H1 (cell line): ENCODE data around the gene ARHGAP15. TPM values are rescaled to one million over a fixed set of nuclear protein-coding genes. Genes with fewer than 3 reads are reported as not detected.

ENCODE experiments used
- NRF1 ChIP-seq: IDR thresholded peaks from 2 replicates; pipeline ENCODE4 v1.6.1; 2011; ENCODE audit warnings: mild to moderate bottlenecking, low read depth, low read length, improper control_type of control experiment
- RBBP5 ChIP-seq: IDR thresholded peaks from 2 replicates; pipeline ENCODE4 v1.7.1; 2012; ENCODE audit warnings: low read depth, mild to moderate bottlenecking, inconsistent platforms, low read length, moderate library complexity, borderline replicate concordance
- SP2 ChIP-seq: IDR thresholded peaks from 2 replicates; pipeline ENCODE4 v1.6.1; 2012; ENCODE audit warnings: mild to moderate bottlenecking, low read length, inconsistent platforms
- polyA plus RNA-seq, 7 experiments: library from polyadenylated mRNA; depleted of rRNA in 3 of 7; stranded (reverse) in 5 of 7; unstranded in 2 of 7; fragments of >200 nt in 5 of 7; fragments of 200-250 nt in 2 of 7; gene quantifications; 1 replicate in 5 of 7; 2 replicates in 1 of 7; 4 replicates in 1 of 7; pipeline versions ENCODE4 v1.2.1 to v1.2.3, GENCODE V29; 2011 to 2013; ENCODE audit warnings: missing spikeins in 2 of 7, mixed read lengths in 2 of 7
- total RNA-seq: library from RNA; stranded (reverse); fragmentation: NEBNext Ultra II Directional; extraction: Animal tissue kit (Norgen Biotek cat#: 25700); gene quantifications from 2 replicates; pipeline ENCODE4 v1.2.1, GENCODE V29; 2021
- TF ChIP-seq, protein P1 (sequence below): fragments of 300-600 bp; sonication (generic); IDR thresholded peaks from 2 replicates; pipeline ENCODE4 v1.7.1; 2012; ENCODE audit warnings: low read length, moderate library complexity, mild to moderate bottlenecking, inconsistent platforms; ENCODE audit not compliant: insufficient replicate concordance

ARHGAP15 gene
- total and polyA plus RNA-seq, 2 of the 8 experiments (the other 6 are each of a cell fraction or from before 2014, with no cell fraction given): not detected

DNA sequence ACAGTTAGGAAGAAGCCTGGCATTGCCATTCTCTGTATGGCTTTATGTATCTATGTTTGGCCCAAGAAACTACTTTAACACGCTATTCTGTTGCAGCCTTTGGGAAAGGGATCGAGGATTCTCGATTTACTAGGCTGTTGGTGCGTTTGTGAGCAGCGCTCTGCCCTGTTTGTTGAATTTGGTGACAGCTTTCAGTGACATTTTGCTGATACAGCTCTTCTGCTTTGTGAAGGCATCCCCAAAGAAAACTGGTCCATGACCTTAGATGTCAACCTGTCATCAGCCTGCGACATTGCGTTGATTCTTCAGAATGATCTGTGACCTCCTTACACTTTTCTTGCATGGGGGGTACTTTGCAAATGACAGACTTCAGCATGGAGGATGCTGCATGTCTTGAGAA, 431.5 kb downstream of the ARHGAP15 start (continued):
- TF ChIP-seq NRF1 (no peak), RBBP5 (no peak), SP2 (no peak)
- TF ChIP-seq, protein P1, sequence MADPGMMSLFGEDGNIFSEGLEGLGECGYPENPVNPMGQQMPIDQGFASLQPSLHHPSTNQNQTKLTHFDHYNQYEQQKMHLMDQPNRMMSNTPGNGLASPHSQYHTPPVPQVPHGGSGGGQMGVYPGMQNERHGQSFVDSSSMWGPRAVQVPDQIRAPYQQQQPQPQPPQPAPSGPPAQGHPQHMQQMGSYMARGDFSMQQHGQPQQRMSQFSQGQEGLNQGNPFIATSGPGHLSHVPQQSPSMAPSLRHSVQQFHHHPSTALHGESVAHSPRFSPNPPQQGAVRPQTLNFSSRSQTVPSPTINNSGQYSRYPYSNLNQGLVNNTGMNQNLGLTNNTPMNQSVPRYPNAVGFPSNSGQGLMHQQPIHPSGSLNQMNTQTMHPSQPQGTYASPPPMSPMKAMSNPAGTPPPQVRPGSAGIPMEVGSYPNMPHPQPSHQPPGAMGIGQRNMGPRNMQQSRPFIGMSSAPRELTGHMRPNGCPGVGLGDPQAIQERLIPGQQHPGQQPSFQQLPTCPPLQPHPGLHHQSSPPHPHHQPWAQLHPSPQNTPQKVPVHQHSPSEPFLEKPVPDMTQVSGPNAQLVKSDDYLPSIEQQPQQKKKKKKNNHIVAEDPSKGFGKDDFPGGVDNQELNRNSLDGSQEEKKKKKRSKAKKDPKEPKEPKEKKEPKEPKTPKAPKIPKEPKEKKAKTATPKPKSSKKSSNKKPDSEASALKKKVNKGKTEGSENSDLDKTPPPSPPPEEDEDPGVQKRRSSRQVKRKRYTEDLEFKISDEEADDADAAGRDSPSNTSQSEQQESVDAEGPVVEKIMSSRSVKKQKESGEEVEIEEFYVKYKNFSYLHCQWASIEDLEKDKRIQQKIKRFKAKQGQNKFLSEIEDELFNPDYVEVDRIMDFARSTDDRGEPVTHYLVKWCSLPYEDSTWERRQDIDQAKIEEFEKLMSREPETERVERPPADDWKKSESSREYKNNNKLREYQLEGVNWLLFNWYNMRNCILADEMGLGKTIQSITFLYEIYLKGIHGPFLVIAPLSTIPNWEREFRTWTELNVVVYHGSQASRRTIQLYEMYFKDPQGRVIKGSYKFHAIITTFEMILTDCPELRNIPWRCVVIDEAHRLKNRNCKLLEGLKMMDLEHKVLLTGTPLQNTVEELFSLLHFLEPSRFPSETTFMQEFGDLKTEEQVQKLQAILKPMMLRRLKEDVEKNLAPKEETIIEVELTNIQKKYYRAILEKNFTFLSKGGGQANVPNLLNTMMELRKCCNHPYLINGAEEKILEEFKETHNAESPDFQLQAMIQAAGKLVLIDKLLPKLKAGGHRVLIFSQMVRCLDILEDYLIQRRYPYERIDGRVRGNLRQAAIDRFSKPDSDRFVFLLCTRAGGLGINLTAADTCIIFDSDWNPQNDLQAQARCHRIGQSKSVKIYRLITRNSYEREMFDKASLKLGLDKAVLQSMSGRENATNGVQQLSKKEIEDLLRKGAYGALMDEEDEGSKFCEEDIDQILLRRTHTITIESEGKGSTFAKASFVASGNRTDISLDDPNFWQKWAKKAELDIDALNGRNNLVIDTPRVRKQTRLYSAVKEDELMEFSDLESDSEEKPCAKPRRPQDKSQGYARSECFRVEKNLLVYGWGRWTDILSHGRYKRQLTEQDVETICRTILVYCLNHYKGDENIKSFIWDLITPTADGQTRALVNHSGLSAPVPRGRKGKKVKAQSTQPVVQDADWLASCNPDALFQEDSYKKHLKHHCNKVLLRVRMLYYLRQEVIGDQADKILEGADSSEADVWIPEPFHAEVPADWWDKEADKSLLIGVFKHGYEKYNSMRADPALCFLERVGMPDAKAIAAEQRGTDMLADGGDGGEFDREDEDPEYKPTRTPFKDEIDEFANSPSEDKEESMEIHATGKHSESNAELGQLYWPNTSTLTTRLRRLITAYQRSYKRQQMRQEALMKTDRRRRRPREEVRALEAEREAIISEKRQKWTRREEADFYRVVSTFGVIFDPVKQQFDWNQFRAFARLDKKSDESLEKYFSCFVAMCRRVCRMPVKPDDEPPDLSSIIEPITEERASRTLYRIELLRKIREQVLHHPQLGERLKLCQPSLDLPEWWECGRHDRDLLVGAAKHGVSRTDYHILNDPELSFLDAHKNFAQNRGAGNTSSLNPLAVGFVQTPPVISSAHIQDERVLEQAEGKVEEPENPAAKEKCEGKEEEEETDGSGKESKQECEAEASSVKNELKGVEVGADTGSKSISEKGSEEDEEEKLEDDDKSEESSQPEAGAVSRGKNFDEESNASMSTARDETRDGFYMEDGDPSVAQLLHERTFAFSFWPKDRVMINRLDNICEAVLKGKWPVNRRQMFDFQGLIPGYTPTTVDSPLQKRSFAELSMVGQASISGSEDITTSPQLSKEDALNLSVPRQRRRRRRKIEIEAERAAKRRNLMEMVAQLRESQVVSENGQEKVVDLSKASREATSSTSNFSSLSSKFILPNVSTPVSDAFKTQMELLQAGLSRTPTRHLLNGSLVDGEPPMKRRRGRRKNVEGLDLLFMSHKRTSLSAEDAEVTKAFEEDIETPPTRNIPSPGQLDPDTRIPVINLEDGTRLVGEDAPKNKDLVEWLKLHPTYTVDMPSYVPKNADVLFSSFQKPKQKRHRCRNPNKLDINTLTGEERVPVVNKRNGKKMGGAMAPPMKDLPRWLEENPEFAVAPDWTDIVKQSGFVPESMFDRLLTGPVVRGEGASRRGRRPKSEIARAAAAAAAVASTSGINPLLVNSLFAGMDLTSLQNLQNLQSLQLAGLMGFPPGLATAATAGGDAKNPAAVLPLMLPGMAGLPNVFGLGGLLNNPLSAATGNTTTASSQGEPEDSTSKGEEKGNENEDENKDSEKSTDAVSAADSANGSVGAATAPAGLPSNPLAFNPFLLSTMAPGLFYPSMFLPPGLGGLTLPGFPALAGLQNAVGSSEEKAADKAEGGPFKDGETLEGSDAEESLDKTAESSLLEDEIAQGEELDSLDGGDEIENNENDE: no peak
- TF ChIP-seq, all 59 proteins: peak for 0
